Panc1 (cell line): ENCODE results near the gene GYPA. TPM values are rescaled to one million over a fixed set of nuclear protein-coding genes. Genes with fewer than 3 reads are reported as not detected.
"Not testable (repeated sequence)": the region's sequence is repeated elsewhere in the genome, so short reads cannot be mapped to it uniquely, and the experiment has no call there.

Source experiments
- ATAC-seq: fragments of 200-7000 bp; cut with Tn5 transposase; 2 replicates; pipeline ENCODE4 v1.9.1; 2020; ENCODE audit warnings: mild to moderate bottlenecking, moderate library complexity
- BruUV-seq: library from RNA; stranded (reverse); fragments of 400-500 nt; replicated peaks from 2 replicates; lab custom pipeline; 2021; lab: Mats Ljungman, UMichigan
- CTCF ChIA-PET: fragments of 300-600 bp; sonication (Branson Sonifier 250); formaldehyde crosslinking; loops from one replicate; lab custom pipeline; 2022; ENCODE audit warnings: antibody characterized with exemption; lab: Charles Lee
- POLR2A ChIA-PET: fragments of 300-600 bp; sonication (Branson Sonifier 250); formaldehyde crosslinking; loops from one replicate; lab custom pipeline; 2022; ENCODE audit warnings: antibody characterized with exemption; lab: Charles Lee
- DNase-seq: peaks from one replicate; pipeline ENCODE4 v3.0.0-alpha.2; 2010; ENCODE audit warnings: low read depth, low spot score
- H3K27ac ChIP-seq: 2 replicates; pipeline ENCODE4 v1.5.1; 2011; ENCODE audit warnings: mild to moderate bottlenecking, low read length, inconsistent platforms
- H3K27me3 ChIP-seq: fragments of 200-500 bp; sonication (Bioruptor generic); 2 replicates; pipeline ENCODE4 v1.6.0; 2014; ENCODE audit warnings: low read length, inconsistent platforms; ENCODE audit not compliant: control insufficient read depth, insufficient read depth
- H3K36me3 ChIP-seq: fragments of 200-500 bp; sonication (Bioruptor generic); 2 replicates; pipeline ENCODE4 v1.5.1; 2014; ENCODE audit warnings: inconsistent platforms, mild to moderate bottlenecking, low read length, moderate library complexity; ENCODE audit not compliant: control insufficient read depth, insufficient read depth
- H3K4me1 ChIP-seq: 2 replicates; pipeline ENCODE4 v1.5.1; 2011; ENCODE audit warnings: inconsistent platforms, mild to moderate bottlenecking, low read length, moderate library complexity; ENCODE audit not compliant: control insufficient read depth, insufficient read depth
- H3K4me3 ChIP-seq, 2 experiments: 2 replicates each; pipeline ENCODE4 v1.5.1; 2011 to 2012; ENCODE audit warnings: low read depth in 2 of 2, low read length in 2 of 2, mild to moderate bottlenecking in 2 of 2, inconsistent platforms in 1 of 2, moderate library complexity in 1 of 2
- H3K9me3 ChIP-seq: fragments of 200-500 bp; sonication (Bioruptor generic); 2 replicates; pipeline ENCODE4 v1.5.1; 2014; ENCODE audit warnings: low read depth, mild to moderate bottlenecking, inconsistent platforms, low read length, moderate library complexity; ENCODE audit not compliant: control insufficient read depth, insufficient read depth
- in situ Hi-C: cut with HindIII; loops from 2 replicates; pipeline ENCODE4 v1.10.0; 2016; ENCODE audit warnings: low sequenced_read_pairs, low pct_unique_long_range_greater_than_20kb
- intact Hi-C: fragments of 100-400 bp; cut with micrococcal nuclease; formaldehyde crosslinking; loops from one replicate; pipeline ENCODE4 v1.10.0; 2022; ENCODE audit not compliant: unreplicated experiment
- total RNA-seq: library from RNA; stranded (reverse); gene quantifications from one replicate; pipeline ENCODE4 v1.2.1, GENCODE V29; 2021; ENCODE audit not compliant: unreplicated experiment

The GYPA gene
- total RNA-seq, 1 experiment from 2014 or later = not detected

DNA sequence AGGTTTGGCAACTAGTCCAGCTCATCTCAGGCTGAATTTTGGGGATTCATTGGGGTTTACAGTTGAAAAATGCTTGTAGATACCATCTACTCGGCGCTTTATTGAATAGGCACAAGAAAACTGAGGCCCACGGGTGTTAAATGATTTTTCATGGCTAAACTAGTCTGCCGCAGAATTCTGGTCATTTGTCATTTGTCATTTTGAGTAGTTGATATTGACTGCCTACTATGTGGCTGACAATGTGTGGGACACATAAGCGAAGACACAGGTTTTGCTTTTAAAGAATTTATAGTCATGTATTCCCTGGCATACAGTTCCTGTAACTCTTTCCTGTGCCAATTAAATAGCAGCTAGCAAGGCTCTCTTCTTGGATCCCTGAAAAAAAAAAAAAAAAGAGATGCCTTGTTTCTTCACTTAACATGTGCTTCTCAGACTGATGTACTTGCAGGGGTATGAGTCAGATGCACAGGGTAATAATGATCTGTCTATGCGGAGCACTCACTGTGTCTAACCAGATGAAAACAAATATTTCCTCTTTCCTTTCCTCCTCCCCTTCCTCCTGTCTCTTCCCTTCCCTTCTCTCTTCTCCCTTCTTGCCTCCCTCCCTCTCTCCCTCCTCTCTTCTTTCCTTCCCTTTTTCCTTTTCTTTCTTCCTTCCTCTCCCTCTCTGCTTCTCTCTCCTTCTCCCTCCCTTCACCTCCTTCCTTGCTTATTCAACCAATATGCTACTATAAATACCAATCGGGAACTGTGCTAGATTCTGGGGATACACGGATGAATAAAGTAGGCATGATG, 3.2 kb downstream of the GYPA start:
- intact Hi-C loops, BruUV-seq: not testable (repeated sequence)

GRCh38 chr4:144136189-144136588, 4.3 kb downstream of the GYPA start:
- ATAC-seq, H3K4me1 ChIP-seq, H3K27me3 ChIP-seq, H3K36me3 ChIP-seq, BruUV-seq, DNase-seq, H3K4me3 ChIP-seq, in situ Hi-C loops, H3K27ac ChIP-seq, H3K9me3 ChIP-seq, intact Hi-C loops, POLR2A ChIA-PET, CTCF ChIA-PET: not testable (repeated sequence)

More for the DNA sequence above, 3.2 kb downstream of the GYPA start:
- H3K36me3 ChIP-seq, H3K4me1 ChIP-seq, H3K27ac ChIP-seq, DNase-seq, H3K4me3 ChIP-seq, ATAC-seq, in situ Hi-C loops, POLR2A ChIA-PET, H3K9me3 ChIP-seq, CTCF ChIA-PET, H3K27me3 ChIP-seq: not testable (repeated sequence)

DNA sequence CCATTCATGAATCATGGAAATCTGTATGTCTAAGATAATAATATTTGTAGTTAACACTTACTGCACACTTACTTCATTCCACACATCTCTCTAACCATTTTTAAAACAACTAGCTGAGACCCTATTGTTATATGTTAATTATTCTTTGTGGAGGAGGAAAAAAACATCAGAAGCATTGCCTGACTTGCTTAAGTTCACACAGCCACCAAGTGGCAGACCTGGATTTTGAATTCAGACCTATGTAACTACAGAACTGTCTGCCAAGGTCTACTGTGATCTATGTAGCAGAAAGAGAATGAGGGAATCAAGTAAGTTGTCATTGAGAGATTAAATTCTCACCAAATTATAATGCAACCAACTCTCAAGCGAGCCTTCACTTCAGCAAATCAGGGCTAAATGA, 10.4 kb downstream of the GYPA start:
- H3K27me3 ChIP-seq, H3K27ac ChIP-seq, in situ Hi-C loops, POLR2A ChIA-PET, ATAC-seq, H3K4me1 ChIP-seq, BruUV-seq, H3K9me3 ChIP-seq, DNase-seq, H3K36me3 ChIP-seq, CTCF ChIA-PET, intact Hi-C loops, H3K4me3 ChIP-seq: not testable (repeated sequence)

DNA sequence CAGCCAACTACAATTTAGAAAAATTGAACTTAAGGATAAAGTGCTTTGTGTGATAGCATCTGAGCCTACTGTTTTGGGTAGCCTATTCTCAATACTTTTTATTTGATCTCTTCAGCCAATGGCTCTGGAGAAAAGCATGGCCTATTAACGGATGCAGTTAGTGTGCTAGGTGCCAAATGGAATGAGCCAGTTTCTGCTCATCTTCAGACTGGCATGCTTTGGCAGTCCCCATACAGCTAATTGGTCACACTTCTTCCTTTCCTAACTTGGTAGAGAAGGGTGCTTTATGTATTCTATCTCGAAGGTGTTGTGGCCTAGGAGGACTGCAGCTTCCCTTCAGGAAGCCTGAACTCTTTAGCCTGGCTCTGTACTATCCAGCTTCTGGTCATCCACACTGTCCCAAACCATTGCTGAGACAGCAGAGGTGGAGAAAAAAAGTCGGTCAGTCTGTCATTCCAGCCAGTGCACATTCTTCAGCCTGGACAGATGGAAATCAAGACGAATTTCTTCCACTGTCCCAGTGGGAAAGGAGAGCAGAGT, 11.1 kb downstream of the GYPA start:
- BruUV-seq, H3K4me3 ChIP-seq, H3K36me3 ChIP-seq, intact Hi-C loops, ATAC-seq, in situ Hi-C loops, H3K27me3 ChIP-seq, H3K27ac ChIP-seq, H3K9me3 ChIP-seq, CTCF ChIA-PET, H3K4me1 ChIP-seq, DNase-seq, POLR2A ChIA-PET: not testable (repeated sequence)

DNA sequence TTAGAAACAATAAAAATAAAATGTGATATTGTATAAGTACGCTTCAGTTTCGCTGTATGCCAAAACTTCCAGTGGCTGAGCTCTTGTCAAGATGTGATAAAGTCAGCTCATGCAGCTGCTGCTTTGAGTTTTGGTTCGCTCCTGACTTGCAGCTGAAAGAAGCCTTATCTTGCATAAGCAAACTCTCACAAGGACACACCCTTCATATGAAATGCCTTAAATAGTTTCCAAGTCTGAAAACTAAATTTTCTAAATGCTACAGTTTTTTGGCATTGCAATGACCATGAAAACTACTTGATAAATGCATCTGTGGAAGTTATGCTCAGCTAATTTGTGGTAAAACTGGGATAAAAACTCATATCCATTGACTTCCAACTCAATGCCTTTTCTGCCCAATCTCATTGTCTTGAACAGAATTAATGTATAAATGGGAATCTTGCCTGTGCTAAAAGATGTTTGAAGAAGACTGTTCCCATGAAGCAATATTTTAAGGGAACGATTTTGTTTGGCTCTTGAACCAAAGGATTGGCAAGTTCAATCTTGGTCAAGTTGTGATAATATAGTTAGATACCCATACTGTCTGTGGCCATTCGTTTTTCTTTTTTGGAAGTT, 11.7 kb downstream of the GYPA start:
- DNase-seq, ATAC-seq, BruUV-seq, CTCF ChIA-PET, H3K4me1 ChIP-seq, H3K4me3 ChIP-seq, intact Hi-C loops, H3K9me3 ChIP-seq, in situ Hi-C loops, POLR2A ChIA-PET, H3K27me3 ChIP-seq, H3K36me3 ChIP-seq, H3K27ac ChIP-seq: not testable (repeated sequence)

DNA sequence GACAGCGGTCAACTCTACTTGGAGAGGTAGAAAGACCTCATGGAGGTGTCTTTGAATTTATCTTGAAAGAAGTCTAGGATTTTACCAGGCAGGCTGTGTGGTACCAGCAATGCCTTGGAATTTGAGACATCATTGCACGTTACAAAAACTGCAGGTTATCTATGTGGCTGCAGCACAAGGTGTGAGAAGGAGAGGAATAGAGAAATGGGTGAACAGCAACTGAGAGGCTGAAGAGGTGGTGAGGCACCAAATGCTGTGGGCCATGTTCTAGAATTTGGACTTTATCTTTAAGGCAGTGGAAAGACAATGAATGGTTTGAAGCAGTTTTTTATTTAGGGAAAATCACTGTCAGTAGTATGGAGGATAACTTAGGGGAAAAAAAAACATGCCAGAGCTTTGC, 15.4 kb downstream of the GYPA start:
- CTCF ChIA-PET, H3K27ac ChIP-seq: not testable (repeated sequence)

GRCh38 chr4:144123982-144124635, 16.4 kb downstream of the GYPA start:
- H3K36me3 ChIP-seq, in situ Hi-C loops, POLR2A ChIA-PET, BruUV-seq, DNase-seq, CTCF ChIA-PET, H3K9me3 ChIP-seq, H3K27me3 ChIP-seq, ATAC-seq, H3K4me3 ChIP-seq, H3K27ac ChIP-seq, intact Hi-C loops, H3K4me1 ChIP-seq: not testable (repeated sequence)

More for the DNA sequence above, 15.4 kb downstream of the GYPA start:
- H3K9me3 ChIP-seq, ATAC-seq, DNase-seq, intact Hi-C loops, H3K4me3 ChIP-seq, BruUV-seq, H3K4me1 ChIP-seq, H3K36me3 ChIP-seq, H3K27me3 ChIP-seq, POLR2A ChIA-PET, in situ Hi-C loops: not testable (repeated sequence)
